Spleen (tissue), 11 donors: Measurements from ENCODE around the gene TSBP1. TPM values are rescaled to one million over a fixed set of nuclear protein-coding genes. Genes with fewer than 3 reads are reported as not detected.

Experiments used
- DNase-seq: peaks from one replicate; pipeline ENCODE4 v3.0.0-alpha.2; 2020
- H3K27ac ChIP-seq, 8 donors: fragments of 200-600 bp; sonication (generic) in 7 of 8; 1 replicate in 4 of 8; 2 replicates in 4 of 8; pipeline versions ENCODE4 v1.5.0 to v1.8.0; 2016 to 2021; ENCODE audit warnings: inconsistent platforms in 4 of 8, mild to moderate bottlenecking in 4 of 8, moderate library complexity in 1 of 8
- H3K27me3 ChIP-seq, 7 donors: fragments of 200-600 bp; sonication (generic) in 6 of 7; replicated peaks in 1 of 7; 1 replicate in 4 of 7; 2 replicates in 3 of 7; pipeline versions ENCODE4 v1.5.0 to v1.8.0; 2016 to 2021; ENCODE audit warnings: inconsistent platforms in 3 of 7, mild to moderate bottlenecking in 1 of 7
- H3K36me3 ChIP-seq, 6 donors: fragments of 200-600 bp; sonication (generic) in 5 of 6; 1 replicate in 4 of 6; 2 replicates in 2 of 6; pipeline versions ENCODE4 v1.5.0 to v1.8.0; 2016 to 2021; ENCODE audit warnings: inconsistent platforms in 2 of 6
- H3K4me1 ChIP-seq, 6 donors: fragments of 200-600 bp; sonication (generic) in 5 of 6; 1 replicate in 3 of 6; 2 replicates in 3 of 6; pipeline versions ENCODE4 v1.5.0 to v1.8.0; 2016 to 2021; ENCODE audit warnings: inconsistent platforms in 3 of 6
- H3K4me3 ChIP-seq, 8 donors: fragments of 200-600 bp; sonication (generic) in 7 of 8; 1 replicate in 4 of 8; 2 replicates in 4 of 8; pipeline versions ENCODE4 v1.5.0 to v1.8.0; 2016 to 2021; ENCODE audit warnings: inconsistent platforms in 4 of 8, mild to moderate bottlenecking in 4 of 8, moderate library complexity in 2 of 8
- H3K9me3 ChIP-seq, 8 donors: fragments of 200-600 bp; sonication (generic) in 7 of 8; 1 replicate in 4 of 8; 2 replicates in 4 of 8; pipeline versions ENCODE4 v1.5.0 to v1.8.0; 2016 to 2021; ENCODE audit warnings: inconsistent platforms in 4 of 8
- CTCF ChIP-seq, 11 experiments: fragments of 200-600 bp in 7 of 11; fragments of 450-650 bp in 4 of 11; sonication (generic) in 4 of 11; IDR thresholded peaks in 8 of 11; conservative IDR thresholded peaks in 3 of 11; 1 replicate in 7 of 11; 2 replicates in 4 of 11; pipeline versions ENCODE4 v1.4.0 to v1.8.0; 2016 to 2021; ENCODE audit warnings: antibody characterized with exemption in 11 of 11, inconsistent platforms in 4 of 11, mild to moderate bottlenecking in 1 of 11
- POLR2A ChIP-seq, 3 donors: fragments of 450-650 bp; IDR thresholded peaks; one replicate each; pipeline ENCODE4 v1.5.1; 2017; ENCODE audit warnings: antibody characterized with exemption in 3 of 3, mild to moderate bottlenecking in 1 of 3
- POLR2AphosphoS5 ChIP-seq, 3 donors: sonication (generic); formaldehyde crosslinking; IDR thresholded peaks; one replicate each; pipeline ENCODE4 v1.5.1; 2017; ENCODE audit warnings: antibody characterized with exemption in 3 of 3
- WGBS, 5 donors: extraction: QIAGEN DNeasy Blood & Tissue Kit in 3 of 5; methylation state at CpG; one replicate each; pipeline versions ENCODE4 v1.1.5 to v1.1.7; 2013 to 2018; 5-methylcytosine and 5-hydroxymethylcytosine counted together
- intact Hi-C: fragments of 100-400 bp; cut with DNase I; formaldehyde crosslinking; loops from one replicate; pipeline ENCODE4 v1.15.0; 2023; ENCODE audit warnings: low total_unique reads
- polyA plus RNA-seq, 3 donors: library from polyadenylated mRNA; stranded (reverse); fragments of 200-250 nt; gene quantifications; one replicate each; pipeline ENCODE4 v1.2.1, GENCODE V29; 2013
- total RNA-seq, 7 donors: library from RNA; depleted of rRNA in 3 of 7; stranded (reverse); fragments of >200 nt in 3 of 7; fragmentation: NEBNext Ultra II Directional in 4 of 7; extraction: Animal tissue kit (Norgen Biotek cat#: 25700) in 4 of 7; gene quantifications; one replicate each; pipeline versions ENCODE4 v1.1.0 to v1.2.1, GENCODE V29; 2016 to 2021
- donor health status: healthy with polysubstance abuse.
- donor health status: DM: no; HTN: no; CAD: no; lungs with moderate emphysema.
- donor health status: DM: no; HTN: no; CAD: no.
- donor health status: Bipolar disorder and iron deficiency.
- donor health status: healthy.
- donor health status: DM: no; HTN: no; CAD: no.
- donor health status: DM: yes; HTN: yes; CAD: no.

TSBP1 gene
- total and polyA plus RNA-seq, 10 donors: not detected

GRCh38 chr6:32340242-32340641 is 31.5 kb downstream of the TSBP1 start:
- H3K36me3 ChIP-seq: no peaks in the 10 kb centered on the region
- no peak for DNase-seq
- H3K4me1 ChIP-seq: peaks cover 0 to 11% (median 0%) of the 10 kb centered on the region in 6 donors
- intact Hi-C loops: no loop called here
- H3K4me3 ChIP-seq: no peak overlapping the region
- no peaks in the 10 kb centered on the region for H3K27me3 ChIP-seq
- no peak for TF ChIP-seq POLR2AphosphoS5 (IDR thresholded peaks at IDR 0.05)
- TF ChIP-seq POLR2A (IDR thresholded peaks at IDR 0.05): no peak
- no peak for TF ChIP-seq CTCF (IDR thresholded peaks at IDR 0.05 in 8 of 11, conservative IDR thresholded peaks at IDR 0.05 in 3 of 11)
- H3K9me3 ChIP-seq: no peaks in the 10 kb centered on the region
- H3K27ac ChIP-seq: no peak overlapping the region
- 82 to 97% (median 85%) methylated on average over 2 of the region's 2 CpGs for WGBS, 5 donors

- no peak for TF ChIP-seq POLR2AphosphoS5 (IDR thresholded peaks at IDR 0.05)
- TF ChIP-seq CTCF (IDR thresholded peaks at IDR 0.05 in 8 of 11, conservative IDR thresholded peaks at IDR 0.05 in 3 of 11): no peak
- TF ChIP-seq POLR2A (IDR thresholded peaks at IDR 0.05): no peak
- Histone ChIP-seq H3K4me3 (no peak overlapping the region), H3K4me1 (peaks cover 0 to under 1% (median 0%) of the 10 kb centered on the region in 6 donors), H3K27ac (no peak overlapping the region), H3K36me3 (no peaks in the 10 kb centered on the region), H3K9me3 (no peaks in the 10 kb centered on the region), H3K27me3 (no peaks in the 10 kb centered on the region)
- no peak for DNase-seq
- intact Hi-C loops: no loop called here
- WGBS, 5 donors: 65 to 92% (median 75%) methylated on average over 4 of the region's 4 CpGs
Observed at GRCh38 chr6:32337186-32337805, 34.4 kb downstream of the TSBP1 start.

GRCh38 chr6:32332433-32332832 is 39.3 kb downstream of the TSBP1 start:
- Histone ChIP-seq H3K4me3 (no peak overlapping the region), H3K9me3 (no peaks in the 10 kb centered on the region), H3K27me3 (no peaks in the 10 kb centered on the region), H3K4me1 (peaks cover 0 to 1% (median 0%) of the 10 kb centered on the region in 6 donors), H3K36me3 (no peaks in the 10 kb centered on the region), H3K27ac (no peak overlapping the region)
- WGBS, 5 donors: 0 to 96% (median 90%) methylated on average over 1 of the region's 1 CpG
- TF ChIP-seq POLR2A (IDR thresholded peaks at IDR 0.05) (no peak), CTCF (IDR thresholded peaks at IDR 0.05 in 8 of 11, conservative IDR thresholded peaks at IDR 0.05 in 3 of 11) (no peak), POLR2AphosphoS5 (IDR thresholded peaks at IDR 0.05) (no peak)
- no peak for DNase-seq
- intact Hi-C loops: no loop called here

- H3K36me3 ChIP-seq: no peaks in the 10 kb centered on the region
- H3K27me3 ChIP-seq: no peaks in the 10 kb centered on the region
- H3K9me3 ChIP-seq: no peaks in the 10 kb centered on the region
- TF ChIP-seq POLR2AphosphoS5 (IDR thresholded peaks at IDR 0.05) (no peak), POLR2A (IDR thresholded peaks at IDR 0.05) (no peak), CTCF (IDR thresholded peaks at IDR 0.05 in 8 of 11, conservative IDR thresholded peaks at IDR 0.05 in 3 of 11) (no peak)
- no peak for DNase-seq
- intact Hi-C loops: no loop called here
- H3K4me1 ChIP-seq: peaks cover 0 to 10% (median 0%) of the 10 kb centered on the region in 6 donors
- no peak overlapping the region for H3K27ac ChIP-seq
- no peak overlapping the region for H3K4me3 ChIP-seq
Observed at GRCh38 chr6:32329141-32329540, 42.6 kb downstream of the TSBP1 start.
